BE2C (cell line): ENCODE results near the gene WSCD2.

ENCODE experiments used
- DNase-seq: peaks from one replicate; pipeline ENCODE4 v3.0.0-alpha.2; 2020
- H3K27me3 ChIP-seq: fragments of 250-450 bp; sonication (Bioruptor Pico); 2 replicates; pipeline ENCODE4 v1.5.1; 2020; ENCODE audit warnings: mild to moderate bottlenecking
- H3K36me3 ChIP-seq: fragments of 250-450 bp; sonication (Bioruptor Pico); 2 replicates; pipeline ENCODE4 v1.5.1; 2020; ENCODE audit warnings: mild to moderate bottlenecking
- H3K4me1 ChIP-seq: fragments of 250-450 bp; sonication (Bioruptor Pico); 2 replicates; pipeline ENCODE4 v1.5.1; 2020
- H3K4me3 ChIP-seq: 2 replicates; pipeline ENCODE4 v1.5.1; 2011; ENCODE audit warnings: low read depth, low read length
- H3K9me3 ChIP-seq: fragments of 250-450 bp; sonication (Bioruptor Pico); 2 replicates; pipeline ENCODE4 v1.5.1; 2020
- CTCF ChIP-seq: IDR thresholded peaks from 2 replicates; pipeline ENCODE4 v1.5.1; 2012; ENCODE audit warnings: mild to moderate bottlenecking, low read depth, low read length

The WSCD2 gene

GRCh38 chr12:108139454-108139853 is 10.4 kb downstream of the WSCD2 start:
- Histone ChIP-seq H3K27me3 (no peaks in the 10 kb centered on the region), H3K4me1 (no peaks in the 10 kb centered on the region; the same call in 1 of the 2 replicates), H3K36me3 (no peaks in the 10 kb centered on the region), H3K4me3 (no peak overlapping the region), H3K9me3 (no peaks in the 10 kb centered on the region)
- no peak for DNase-seq
- no peak for TF ChIP-seq CTCF

GRCh38 chr12:108140501-108140900 is 11.4 kb downstream of the WSCD2 start:
- H3K27me3 ChIP-seq, result no peaks in the 10 kb centered on the region
- no peaks in the 10 kb centered on the region for H3K36me3 ChIP-seq
- no peaks in the 10 kb centered on the region; the same call in 1 of the 2 replicates for H3K4me1 ChIP-seq
- no peak for DNase-seq
- no peak for TF ChIP-seq CTCF
- no peaks in the 10 kb centered on the region for H3K9me3 ChIP-seq
- H3K4me3 ChIP-seq, result no peak overlapping the region

GRCh38 chr12:108141600-108142130 is 12.6 kb downstream of the WSCD2 start:
- Histone ChIP-seq H3K36me3 (no peaks in the 10 kb centered on the region), H3K9me3 (no peaks in the 10 kb centered on the region), H3K4me1 (no peaks in the 10 kb centered on the region; the same call in 1 of the 2 replicates), H3K4me3 (no peak overlapping the region), H3K27me3 (no peaks in the 10 kb centered on the region)
- no peak for TF ChIP-seq CTCF
- DNase-seq, result no peak

- H3K27me3 ChIP-seq, result no peaks in the 10 kb centered on the region
- no peak for TF ChIP-seq CTCF
Measured at GRCh38 chr12:108143144-108143543, 14.1 kb downstream of the WSCD2 start.

GRCh38 chr12:108144080-108144479 is 15.0 kb downstream of the WSCD2 start:
- Histone ChIP-seq H3K36me3 (no peaks in the 10 kb centered on the region), H3K4me1 (no peaks in the 10 kb centered on the region), H3K4me3 (no peak overlapping the region), H3K9me3 (no peaks in the 10 kb centered on the region), H3K27me3 (no peaks in the 10 kb centered on the region)
- TF ChIP-seq CTCF, result no peak
- no peak for DNase-seq

More at GRCh38 chr12:108143144-108143543, 14.1 kb downstream of the WSCD2 start:
- Histone ChIP-seq H3K4me3 (no peak overlapping the region), H3K9me3 (no peaks in the 10 kb centered on the region), H3K4me1 (no peaks in the 10 kb centered on the region), H3K36me3 (no peaks in the 10 kb centered on the region)
- DNase-seq, result no peak

- Histone ChIP-seq H3K36me3 (no peaks in the 10 kb centered on the region), H3K9me3 (no peaks in the 10 kb centered on the region), H3K4me1 (no peaks in the 10 kb centered on the region), H3K27me3 (no peaks in the 10 kb centered on the region), H3K4me3 (no peak overlapping the region)
- DNase-seq, result no peak
- TF ChIP-seq CTCF, result no peak
Measured at GRCh38 chr12:108145011-108145410, 15.9 kb downstream of the WSCD2 start.
